NCI-H1105 (cell line): ENCODE data around the gene LRRC45.
A peak's percentile ranks its signal among the peaks of the same experiment; 100 is the strongest.
"Not testable (repeated sequence)": the region's sequence is repeated elsewhere in the genome, so short reads cannot be mapped to it uniquely, and the experiment has no call there.

Experiments
- DNase-seq: peaks from one replicate; lab custom pipeline; 2025; lab: John Stamatoyannopoulos, UW

Gene LRRC45

GRCh38 chr17:82035488-82035887 lies 12.4 kb downstream of the LRRC45 start:
- DNase-seq: no peak

- no peak for DNase-seq
Measured at GRCh38 chr17:82035956-82036633, 13.0 kb downstream of the LRRC45 start.

- no peak for DNase-seq
Measured at GRCh38 chr17:82036634-82037091, 13.6 kb downstream of the LRRC45 start.

- DNase-seq: peak; percentile 95
Measured at GRCh38 chr17:82037092-82037888, 14.2 kb downstream of the LRRC45 start, which contains the start of gene DCXR. Gene DCXR, minus strand, starts transcription at chr17:82037697. Its CDS starts 15 bp downstream, at chr17:82037682.

- no peak for DNase-seq
Measured at GRCh38 chr17:82037889-82038195, 14.7 kb downstream of the LRRC45 start.

GRCh38 chr17:82038796-82039409 lies 15.8 kb downstream of the LRRC45 start:
- not testable (repeated sequence) for DNase-seq

- DNase-seq: no peak
Measured at GRCh38 chr17:82039695-82040299, 16.7 kb downstream of the LRRC45 start.

- DNase-seq: no peak
Measured at GRCh38 chr17:82041144-82041814, 18.2 kb downstream of the LRRC45 start.

- DNase-seq: no peak
Measured at GRCh38 chr17:82042649-82043048, 19.5 kb downstream of the LRRC45 start.

GRCh38 chr17:82043507-82043906 lies 20.4 kb downstream of the LRRC45 start:
- no peak for DNase-seq

GRCh38 chr17:82045936-82046484 lies 22.9 kb downstream of the LRRC45 start:
- no peak for DNase-seq

- no peak for DNase-seq
Measured at GRCh38 chr17:82046903-82047302, 23.8 kb downstream of the LRRC45 start.

- no peak for DNase-seq
Measured at GRCh38 chr17:82047379-82047778, 24.3 kb downstream of the LRRC45 start.

GRCh38 chr17:82047914-82048570 lies 24.9 kb downstream of the LRRC45 start:
- no peak for DNase-seq

GRCh38 chr17:82048571-82048971 lies 25.5 kb downstream of the LRRC45 start:
- no peak for DNase-seq

- DNase-seq: no peak
Measured at GRCh38 chr17:82049106-82049505, 26.0 kb downstream of the LRRC45 start.

GRCh38 chr17:82049521-82049971 lies 26.4 kb downstream of the LRRC45 start:
- no peak for DNase-seq

GRCh38 chr17:82050152-82050760 lies 27.2 kb downstream of the LRRC45 start:
- DNase-seq: no peak

- no peak for DNase-seq
Measured at GRCh38 chr17:82050761-82051641, 27.9 kb downstream of the LRRC45 start.
